ENCODE results near the gene KIF5B. TPM values are rescaled to one million over a fixed set of nuclear protein-coding genes. Genes with fewer than 3 reads are reported as not detected.

Gene KIF5B
- total and polyA plus RNA-seq, 2 experiments from 2014 or later = 63.5 to 81.8 TPM

DNA sequence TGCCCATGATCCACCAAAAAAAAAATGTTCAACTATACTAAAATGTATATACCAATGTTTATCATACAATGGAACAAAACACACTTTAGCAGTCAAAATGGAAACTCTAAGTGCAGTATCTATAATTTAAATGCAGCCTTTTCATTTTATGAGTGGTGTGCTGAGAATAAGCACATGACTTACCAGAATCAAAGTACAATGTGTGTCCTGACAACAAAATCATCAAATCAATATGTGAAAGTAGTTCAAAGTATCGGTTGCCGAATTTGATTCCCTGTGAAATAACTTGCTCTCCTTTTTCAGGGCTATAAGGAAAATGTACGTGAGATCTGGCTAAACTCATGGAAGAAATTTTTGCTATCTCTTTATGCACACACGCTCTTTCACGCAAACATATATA, 16.9 kb upstream of the KIF5B start:
- peaks cover 4% of the 10 kb centered on the region for H3K27me3 Mint-ChIP-seq (ENCODE audit: insufficient read depth, low read depth, poor library complexity)
- no peak overlapping the region for H3K4me3 Mint-ChIP-seq
- Histone ChIP-seq H2AFZ (no peak overlapping the region), H3K27ac (ENCODE audit: low read depth) (no peak overlapping the region), H3K4me2 (no peak overlapping the region; the same call in 1 of the 2 replicates), H3K4me1 (ENCODE audit: insufficient read depth) (no peaks in the 10 kb centered on the region), H3K36me3 (ENCODE audit: insufficient read depth) (no peaks in the 10 kb centered on the region), H4K20me1 (replicated peaks; ENCODE audit: insufficient read depth) (no peaks in the 10 kb centered on the region), H3K27me3 (ENCODE audit: insufficient read depth) (no peaks in the 10 kb centered on the region), H3K4me3 (no peak overlapping the region), H3F3A (replicated peaks; ENCODE audit: low read depth) (no peaks in the 10 kb centered on the region), H3K79me2 (replicated peaks; ENCODE audit: insufficient read depth) (no peaks in the 10 kb centered on the region), H3K9me2 (ENCODE audit: insufficient read depth) (no peaks in the 10 kb centered on the region)
- peaks cover 12% of the 10 kb centered on the region for H3K4me1 Mint-ChIP-seq
- ATAC-seq (no peak), DNase-seq (ENCODE audit: low spot score) (no peak)
- no peaks in the 10 kb centered on the region for H3K9me3 Mint-ChIP-seq
- TF ChIP-seq, protein P1, sequence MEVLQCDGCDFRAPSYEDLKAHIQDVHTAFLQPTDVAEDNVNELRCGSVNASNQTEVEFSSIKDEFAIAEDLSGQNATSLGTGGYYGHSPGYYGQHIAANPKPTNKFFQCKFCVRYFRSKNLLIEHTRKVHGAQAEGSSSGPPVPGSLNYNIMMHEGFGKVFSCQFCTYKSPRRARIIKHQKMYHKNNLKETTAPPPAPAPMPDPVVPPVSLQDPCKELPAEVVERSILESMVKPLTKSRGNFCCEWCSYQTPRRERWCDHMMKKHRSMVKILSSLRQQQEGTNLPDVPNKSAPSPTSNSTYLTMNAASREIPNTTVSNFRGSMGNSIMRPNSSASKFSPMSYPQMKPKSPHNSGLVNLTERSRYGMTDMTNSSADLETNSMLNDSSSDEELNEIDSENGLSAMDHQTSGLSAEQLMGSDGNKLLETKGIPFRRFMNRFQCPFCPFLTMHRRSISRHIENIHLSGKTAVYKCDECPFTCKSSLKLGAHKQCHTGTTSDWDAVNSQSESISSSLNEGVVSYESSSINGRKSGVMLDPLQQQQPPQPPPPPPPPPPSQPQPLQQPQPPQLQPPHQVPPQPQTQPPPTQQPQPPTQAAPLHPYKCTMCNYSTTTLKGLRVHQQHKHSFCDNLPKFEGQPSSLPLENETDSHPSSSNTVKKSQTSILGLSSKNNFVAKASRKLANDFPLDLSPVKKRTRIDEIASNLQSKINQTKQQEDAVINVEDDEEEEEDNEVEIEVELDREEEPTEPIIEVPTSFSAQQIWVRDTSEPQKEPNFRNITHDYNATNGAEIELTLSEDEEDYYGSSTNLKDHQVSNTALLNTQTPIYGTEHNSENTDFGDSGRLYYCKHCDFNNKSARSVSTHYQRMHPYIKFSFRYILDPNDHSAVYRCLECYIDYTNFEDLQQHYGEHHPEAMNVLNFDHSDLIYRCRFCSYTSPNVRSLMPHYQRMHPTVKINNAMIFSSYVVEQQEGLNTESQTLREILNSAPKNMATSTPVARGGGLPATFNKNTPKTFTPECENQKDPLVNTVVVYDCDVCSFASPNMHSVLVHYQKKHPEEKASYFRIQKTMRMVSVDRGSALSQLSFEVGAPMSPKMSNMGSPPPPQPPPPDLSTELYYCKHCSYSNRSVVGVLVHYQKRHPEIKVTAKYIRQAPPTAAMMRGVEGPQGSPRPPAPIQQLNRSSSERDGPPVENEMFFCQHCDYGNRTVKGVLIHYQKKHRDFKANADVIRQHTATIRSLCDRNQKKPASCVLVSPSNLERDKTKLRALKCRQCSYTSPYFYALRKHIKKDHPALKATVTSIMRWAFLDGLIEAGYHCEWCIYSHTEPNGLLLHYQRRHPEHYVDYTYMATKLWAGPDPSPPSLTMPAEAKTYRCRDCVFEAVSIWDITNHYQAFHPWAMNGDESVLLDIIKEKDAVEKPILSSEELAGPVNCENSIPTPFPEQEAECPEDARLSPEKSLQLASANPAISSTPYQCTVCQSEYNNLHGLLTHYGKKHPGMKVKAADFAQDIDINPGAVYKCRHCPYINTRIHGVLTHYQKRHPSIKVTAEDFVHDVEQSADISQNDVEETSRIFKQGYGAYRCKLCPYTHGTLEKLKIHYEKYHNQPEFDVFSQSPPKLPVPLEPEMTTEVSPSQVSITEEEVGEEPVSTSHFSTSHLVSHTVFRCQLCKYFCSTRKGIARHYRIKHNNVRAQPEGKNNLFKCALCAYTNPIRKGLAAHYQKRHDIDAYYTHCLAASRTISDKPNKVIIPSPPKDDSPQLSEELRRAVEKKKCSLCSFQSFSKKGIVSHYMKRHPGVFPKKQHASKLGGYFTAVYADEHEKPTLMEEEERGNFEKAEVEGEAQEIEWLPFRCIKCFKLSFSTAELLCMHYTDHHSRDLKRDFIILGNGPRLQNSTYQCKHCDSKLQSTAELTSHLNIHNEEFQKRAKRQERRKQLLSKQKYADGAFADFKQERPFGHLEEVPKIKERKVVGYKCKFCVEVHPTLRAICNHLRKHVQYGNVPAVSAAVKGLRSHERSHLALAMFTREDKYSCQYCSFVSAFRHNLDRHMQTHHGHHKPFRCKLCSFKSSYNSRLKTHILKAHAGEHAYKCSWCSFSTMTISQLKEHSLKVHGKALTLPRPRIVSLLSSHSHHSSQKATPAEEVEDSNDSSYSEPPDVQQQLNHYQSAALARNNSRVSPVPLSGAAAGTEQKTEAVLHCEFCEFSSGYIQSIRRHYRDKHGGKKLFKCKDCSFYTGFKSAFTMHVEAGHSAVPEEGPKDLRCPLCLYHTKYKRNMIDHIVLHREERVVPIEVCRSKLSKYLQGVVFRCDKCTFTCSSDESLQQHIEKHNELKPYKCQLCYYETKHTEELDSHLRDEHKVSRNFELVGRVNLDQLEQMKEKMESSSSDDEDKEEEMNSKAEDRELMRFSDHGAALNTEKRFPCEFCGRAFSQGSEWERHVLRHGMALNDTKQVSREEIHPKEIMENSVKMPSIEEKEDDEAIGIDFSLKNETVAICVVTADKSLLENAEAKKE (CRISPR knock-in tag; IDR thresholded peaks at IDR 0.05) = no peak
- no peak for TF ChIP-seq STAT1 (IDR thresholded peaks at IDR 0.05; ENCODE audit: unreplicated experiment)
- TF ChIP-seq JUNB (IDR thresholded peaks at IDR 0.05; ENCODE audit: unreplicated experiment) = no peak
- TF ChIP-seq ZNF331 (CRISPR knock-in tag; IDR thresholded peaks at IDR 0.05; ENCODE audit: low read depth) = no peak
- H3K36me3 Mint-ChIP-seq (ENCODE audit: low read depth) = no peaks in the 10 kb centered on the region
- H3K27ac Mint-ChIP-seq = no peak overlapping the region

DNA sequence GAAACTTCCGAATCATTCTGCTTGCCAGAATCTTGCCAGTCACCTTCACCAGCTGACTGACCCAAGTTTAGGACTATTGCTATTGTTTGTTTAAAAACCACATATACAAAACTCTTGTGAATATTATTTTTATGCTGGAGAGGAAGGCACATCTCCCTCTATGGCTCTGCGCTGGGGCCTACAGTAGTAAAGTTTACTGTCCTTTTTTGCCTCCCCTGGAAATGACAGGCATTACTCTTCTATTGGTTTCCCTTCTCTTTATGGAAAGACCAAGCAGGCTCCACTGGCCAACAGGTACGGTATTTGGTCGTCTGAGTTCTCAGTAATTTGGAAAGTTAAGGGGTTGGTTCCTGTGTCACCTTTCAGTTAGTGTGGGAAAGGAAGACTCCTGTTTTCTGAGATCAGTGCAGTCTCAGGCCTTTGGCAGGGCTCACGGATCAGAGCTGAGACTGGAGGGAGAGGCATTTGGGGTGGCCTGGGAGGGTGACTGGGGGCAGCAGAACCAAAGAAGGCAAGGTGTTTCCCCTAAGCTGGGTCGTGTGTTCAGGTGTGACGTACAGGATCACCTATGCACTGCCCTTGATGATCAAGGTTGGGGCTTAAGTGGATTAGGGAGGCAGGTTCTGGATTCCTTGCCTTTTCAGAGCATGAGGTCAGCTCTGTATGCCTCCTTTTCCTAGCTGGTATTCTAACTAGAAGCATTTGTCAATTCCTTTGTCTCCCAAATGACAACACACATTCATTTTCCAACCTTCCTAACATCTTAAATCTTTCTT, 16.0 kb upstream of the KIF5B start:
- no peak overlapping the region for H2AFZ ChIP-seq
- no peaks in the 10 kb centered on the region for H3K36me3 Mint-ChIP-seq (ENCODE audit: low read depth)
- no peaks in the 10 kb centered on the region for H3K4me1 ChIP-seq (ENCODE audit: insufficient read depth)
- H3K9me3 Mint-ChIP-seq = no peaks in the 10 kb centered on the region
- DNase-seq (ENCODE audit: low spot score) (peak; percentile 42), ATAC-seq (peak; percentile 80)
- H4K20me1 ChIP-seq (replicated peaks; ENCODE audit: insufficient read depth) = no peaks in the 10 kb centered on the region
- H3K4me2 ChIP-seq = no peak overlapping the region; the same call in 1 of the 2 replicates
- H3F3A ChIP-seq (replicated peaks; ENCODE audit: low read depth) = no peaks in the 10 kb centered on the region
- no peaks in the 10 kb centered on the region for H3K9me2 ChIP-seq (ENCODE audit: insufficient read depth)
- H3K27me3 ChIP-seq (ENCODE audit: insufficient read depth) = no peaks in the 10 kb centered on the region
- no peak overlapping the region for H3K27ac ChIP-seq (ENCODE audit: low read depth)
- H3K79me2 ChIP-seq (replicated peaks; ENCODE audit: insufficient read depth) = no peaks in the 10 kb centered on the region
- no peak overlapping the region for H3K27ac Mint-ChIP-seq
- no peaks in the 10 kb centered on the region for H3K36me3 ChIP-seq (ENCODE audit: insufficient read depth)
- H3K27me3 Mint-ChIP-seq (ENCODE audit: insufficient read depth, low read depth, poor library complexity) = peaks cover 4% of the 10 kb centered on the region
- H3K4me1 Mint-ChIP-seq = peaks cover 12% of the 10 kb centered on the region
- H3K4me3 Mint-ChIP-seq = no peak overlapping the region
- no peak overlapping the region for H3K4me3 ChIP-seq
- no peak for TF ChIP-seq EZH2phosphoT487 (IDR thresholded peaks at IDR 0.05; ENCODE audit: unreplicated experiment)
- TF ChIP-seq ZNF114 (CRISPR knock-in tag; IDR thresholded peaks at IDR 0.05) = no peak
- no peak for TF ChIP-seq ZNF331 (CRISPR knock-in tag; IDR thresholded peaks at IDR 0.05; ENCODE audit: low read depth)
- no peak for TF ChIP-seq JUNB (IDR thresholded peaks at IDR 0.05; ENCODE audit: unreplicated experiment)

All from GM23338 (cell line).